GM12865 (cell line): ENCODE measurements around the gene GDF7.
A peak's percentile ranks its signal among the peaks of the same experiment; 100 is the strongest.

Experiments
- DNase-seq: peaks from one replicate; pipeline ENCODE4 v3.0.0; 2010; ENCODE audit warnings: low read depth
- H3K4me3 ChIP-seq: 2 replicates; pipeline ENCODE4 v1.5.1; 2011; ENCODE audit warnings: mild to moderate bottlenecking, low read depth, low read length, control low read depth
- TF ChIP-seq, protein P1 (sequence below): IDR thresholded peaks from 2 replicates; pipeline ENCODE4 v1.5.1; 2011; ENCODE audit warnings: low read length, control low read depth, low read depth, inconsistent platforms; ENCODE audit not compliant: insufficient read depth; ENCODE audit errors: missing control alignments

The GDF7 gene

DNA sequence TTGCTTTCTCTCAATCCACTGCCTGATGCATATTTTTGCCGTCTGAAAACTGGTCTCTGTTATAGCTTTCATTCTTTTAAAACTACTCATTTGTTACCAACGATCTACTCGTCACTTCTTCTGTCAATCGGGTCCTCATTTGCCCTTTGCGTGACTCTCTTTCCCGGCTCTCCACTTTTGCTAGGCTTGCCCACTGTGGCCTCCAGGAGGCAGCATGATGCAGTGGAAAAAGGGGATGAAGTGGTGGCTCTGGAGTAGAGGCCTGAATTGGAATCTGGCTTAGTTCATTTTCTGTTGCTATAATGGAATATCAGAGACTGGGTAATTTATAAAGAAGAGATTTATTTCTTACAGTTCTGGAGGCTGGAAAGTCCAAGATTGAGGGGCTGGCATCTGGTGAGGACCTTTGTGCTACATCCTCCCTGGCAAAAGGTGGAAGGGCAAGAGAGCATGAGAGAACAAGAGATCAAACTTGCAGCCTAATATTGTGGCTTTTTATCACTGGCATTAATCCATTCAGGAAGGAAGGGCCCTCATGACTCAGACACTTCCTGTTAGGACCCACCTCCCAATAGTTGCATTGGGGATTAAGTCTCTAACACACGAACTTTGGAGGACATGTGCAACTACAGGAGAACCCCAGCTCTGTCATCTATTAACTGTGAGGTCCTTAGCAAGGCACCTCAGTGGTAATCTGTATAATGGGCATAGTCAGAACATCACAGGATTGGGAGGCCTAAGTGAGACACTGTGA is 15.4 kb downstream of the GDF7 start:
- no peak for DNase-seq
- TF ChIP-seq, protein P1, sequence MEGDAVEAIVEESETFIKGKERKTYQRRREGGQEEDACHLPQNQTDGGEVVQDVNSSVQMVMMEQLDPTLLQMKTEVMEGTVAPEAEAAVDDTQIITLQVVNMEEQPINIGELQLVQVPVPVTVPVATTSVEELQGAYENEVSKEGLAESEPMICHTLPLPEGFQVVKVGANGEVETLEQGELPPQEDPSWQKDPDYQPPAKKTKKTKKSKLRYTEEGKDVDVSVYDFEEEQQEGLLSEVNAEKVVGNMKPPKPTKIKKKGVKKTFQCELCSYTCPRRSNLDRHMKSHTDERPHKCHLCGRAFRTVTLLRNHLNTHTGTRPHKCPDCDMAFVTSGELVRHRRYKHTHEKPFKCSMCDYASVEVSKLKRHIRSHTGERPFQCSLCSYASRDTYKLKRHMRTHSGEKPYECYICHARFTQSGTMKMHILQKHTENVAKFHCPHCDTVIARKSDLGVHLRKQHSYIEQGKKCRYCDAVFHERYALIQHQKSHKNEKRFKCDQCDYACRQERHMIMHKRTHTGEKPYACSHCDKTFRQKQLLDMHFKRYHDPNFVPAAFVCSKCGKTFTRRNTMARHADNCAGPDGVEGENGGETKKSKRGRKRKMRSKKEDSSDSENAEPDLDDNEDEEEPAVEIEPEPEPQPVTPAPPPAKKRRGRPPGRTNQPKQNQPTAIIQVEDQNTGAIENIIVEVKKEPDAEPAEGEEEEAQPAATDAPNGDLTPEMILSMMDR, result peak; percentile 22
- H3K4me3 ChIP-seq, result no peak overlapping the region

DNA sequence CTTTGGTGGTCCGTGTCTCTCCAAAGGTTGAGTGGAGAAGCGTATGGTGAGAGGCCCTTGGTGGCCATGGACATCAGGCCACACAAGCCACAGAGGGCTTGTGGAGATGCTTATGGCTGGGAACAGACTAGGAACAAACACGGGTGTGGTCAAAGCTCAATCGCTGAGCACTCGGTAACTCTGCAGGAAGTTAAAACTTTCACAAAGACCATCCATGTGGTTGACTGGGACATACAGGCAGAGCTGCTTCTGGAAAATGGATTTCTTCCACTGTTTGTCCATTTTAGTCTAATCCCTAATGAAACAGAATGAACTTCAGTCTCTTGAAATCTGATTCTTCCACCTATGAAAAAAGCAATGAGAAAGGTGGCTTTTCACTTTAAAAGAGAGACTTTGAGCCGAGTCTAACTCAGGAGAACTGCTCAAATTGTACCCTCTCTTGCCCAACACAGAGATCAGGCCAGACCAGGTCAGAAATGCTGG is 17.7 kb downstream of the GDF7 start:
- TF ChIP-seq, protein P1, result no peak
- DNase-seq, result no peak
- H3K4me3 ChIP-seq, result no peak overlapping the region

DNA sequence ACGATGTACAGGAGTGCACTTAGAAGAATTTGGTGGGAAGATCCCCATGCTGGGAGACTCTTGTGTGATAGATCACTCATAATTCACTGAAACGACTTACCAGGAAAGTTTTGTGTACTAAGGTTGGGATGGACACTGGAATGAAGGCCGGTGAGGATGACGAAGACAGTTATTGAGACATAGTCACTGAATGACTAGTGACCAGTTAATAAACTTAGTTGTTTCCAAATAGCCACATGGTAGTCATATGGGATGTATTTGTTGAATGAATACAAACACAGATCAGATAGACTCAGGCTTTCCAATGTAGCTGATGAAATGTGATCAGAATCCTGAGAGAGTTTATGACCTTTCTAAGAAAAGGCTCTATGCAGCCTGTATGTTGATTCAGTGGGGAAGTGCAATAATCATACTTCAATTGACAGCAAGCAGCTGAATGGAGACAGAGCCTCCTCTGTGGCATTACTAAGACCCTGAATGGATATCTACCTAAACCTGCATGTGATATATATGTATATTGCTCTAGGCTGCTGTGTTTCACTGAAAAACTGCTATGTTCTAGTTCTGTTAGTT is 20.4 kb downstream of the GDF7 start:
- H3K4me3 ChIP-seq, result no peak overlapping the region
- TF ChIP-seq, protein P1, result no peak
- no peak for DNase-seq

DNA sequence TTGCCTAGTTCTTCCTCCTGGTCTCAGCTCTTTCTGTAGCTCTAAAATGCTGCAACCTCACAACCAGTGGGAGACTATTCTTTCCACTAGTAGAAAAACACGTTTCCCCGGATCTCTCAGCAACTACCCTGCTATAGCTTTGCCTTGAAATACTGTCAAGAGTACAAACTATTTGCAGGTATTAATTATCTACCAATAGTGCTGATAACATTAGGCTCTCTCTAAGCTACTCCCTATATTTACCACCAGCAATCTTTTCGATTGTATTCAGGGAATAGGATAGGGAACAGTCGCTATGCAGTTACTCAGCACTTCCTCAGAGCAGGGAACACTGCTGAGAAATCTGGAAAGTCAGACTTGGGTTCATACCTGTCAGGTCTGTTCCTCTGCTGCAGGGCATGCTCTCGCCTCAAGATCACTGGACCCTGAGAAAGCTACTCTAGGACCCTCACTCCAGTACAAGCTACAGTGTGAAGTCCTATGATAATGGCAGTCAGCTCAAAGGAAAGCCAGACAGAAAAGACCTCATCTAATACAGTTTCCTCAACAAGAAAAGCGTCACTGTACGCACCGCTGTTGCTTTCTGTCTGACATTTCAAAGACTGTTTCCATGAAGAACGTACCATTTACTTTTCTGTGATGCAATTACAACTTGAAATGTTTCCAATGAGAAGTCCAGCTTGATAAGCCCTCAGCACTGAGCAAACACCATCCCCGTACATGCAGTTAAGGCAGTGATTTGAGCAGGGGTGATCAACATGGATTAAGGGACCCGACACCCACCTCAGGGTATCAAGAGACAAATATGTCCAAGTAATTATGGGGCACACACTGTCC is 22.7 kb downstream of the GDF7 start:
- TF ChIP-seq, protein P1, result no peak
- H3K4me3 ChIP-seq, result no peak overlapping the region
- DNase-seq, result no peak

DNA sequence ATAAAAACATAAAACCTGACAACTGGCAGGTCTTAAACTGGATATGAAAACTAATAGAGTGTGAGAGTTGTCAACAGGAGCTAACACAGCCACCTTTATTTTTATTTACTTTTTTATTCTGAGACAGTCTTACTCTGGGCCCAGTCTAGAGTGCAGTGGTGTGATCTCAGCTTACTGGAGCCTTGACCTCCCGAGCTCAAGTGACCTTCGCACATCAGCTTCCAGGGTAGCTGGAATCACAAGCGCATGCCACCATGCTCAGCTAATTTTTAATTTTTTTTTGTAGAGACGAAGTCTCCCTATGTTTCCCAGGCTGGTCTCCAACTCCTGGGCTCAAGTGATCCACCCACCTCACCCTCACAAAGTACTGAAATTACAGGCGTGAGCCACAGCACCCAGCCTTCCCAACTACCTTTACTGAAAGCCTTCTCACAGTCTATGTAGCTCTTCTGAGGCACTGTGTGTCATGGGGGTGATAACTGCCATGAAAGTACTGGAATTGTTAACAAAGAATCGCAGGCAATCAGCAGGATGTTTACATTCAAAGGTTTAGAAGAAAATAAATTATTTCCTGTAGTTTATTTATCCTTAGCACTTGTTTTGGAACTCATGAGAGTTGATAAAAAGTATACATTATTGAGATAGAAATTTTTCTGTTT is 24.3 kb downstream of the GDF7 start:
- DNase-seq, result no peak
- TF ChIP-seq, protein P1, result no peak
- H3K4me3 ChIP-seq, result no peak overlapping the region

DNA sequence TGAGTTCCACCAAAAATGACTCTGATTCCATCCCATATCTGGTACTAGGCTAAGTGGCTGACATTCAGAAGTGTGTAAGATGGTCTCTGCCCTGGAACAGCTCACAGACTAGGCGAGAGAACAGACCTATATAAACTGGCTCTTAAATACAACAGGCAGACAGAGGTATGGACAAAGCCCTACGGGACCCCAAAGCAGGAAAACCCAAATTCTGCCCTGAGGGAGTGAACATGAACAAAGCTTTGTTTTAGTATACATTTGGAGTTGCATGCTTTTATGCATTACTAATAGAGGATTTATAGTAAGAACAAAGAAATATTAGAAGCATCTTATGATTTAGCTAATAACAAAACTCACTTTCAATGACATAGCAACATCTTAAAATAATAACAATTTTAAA is 25.1 kb downstream of the GDF7 start:
- H3K4me3 ChIP-seq, result no peak overlapping the region
- DNase-seq, result no peak
- TF ChIP-seq, protein P1, result no peak
